ENCODE results near the gene POLR3A.

DNA sequence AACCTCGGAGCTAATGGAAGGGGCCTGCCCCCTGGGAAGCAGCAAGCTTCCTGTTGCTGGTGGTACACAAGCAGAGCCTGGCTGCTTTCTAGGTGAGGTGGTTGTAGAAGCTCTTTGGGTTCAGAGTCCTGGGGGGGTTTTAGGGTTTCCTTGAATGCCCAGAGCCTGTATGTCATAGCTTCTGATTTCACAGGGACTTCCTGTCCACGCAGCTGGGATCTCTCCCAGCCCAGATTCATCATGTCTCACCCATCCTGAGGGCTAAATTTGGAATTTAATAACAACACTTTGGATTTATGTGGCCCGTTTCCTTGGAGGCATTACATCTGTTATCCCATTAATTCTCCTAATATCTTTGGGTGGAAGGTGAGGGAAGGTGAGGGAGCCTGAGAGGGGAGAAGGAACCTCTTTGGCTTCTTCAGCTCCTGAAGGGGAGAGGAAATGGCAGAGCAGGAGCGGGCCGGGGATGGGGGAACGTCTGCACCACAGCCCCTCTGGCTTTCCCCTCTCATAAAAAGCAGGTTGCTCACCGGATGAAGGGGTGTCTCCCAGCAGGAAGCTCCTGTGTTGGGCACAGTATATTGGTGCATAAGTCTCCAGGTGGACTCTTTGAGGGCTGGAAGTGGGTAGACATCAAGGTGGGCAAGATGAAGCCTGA, 24.0 kb upstream of the POLR3A start:
- TF ChIP-seq, protein P1, sequence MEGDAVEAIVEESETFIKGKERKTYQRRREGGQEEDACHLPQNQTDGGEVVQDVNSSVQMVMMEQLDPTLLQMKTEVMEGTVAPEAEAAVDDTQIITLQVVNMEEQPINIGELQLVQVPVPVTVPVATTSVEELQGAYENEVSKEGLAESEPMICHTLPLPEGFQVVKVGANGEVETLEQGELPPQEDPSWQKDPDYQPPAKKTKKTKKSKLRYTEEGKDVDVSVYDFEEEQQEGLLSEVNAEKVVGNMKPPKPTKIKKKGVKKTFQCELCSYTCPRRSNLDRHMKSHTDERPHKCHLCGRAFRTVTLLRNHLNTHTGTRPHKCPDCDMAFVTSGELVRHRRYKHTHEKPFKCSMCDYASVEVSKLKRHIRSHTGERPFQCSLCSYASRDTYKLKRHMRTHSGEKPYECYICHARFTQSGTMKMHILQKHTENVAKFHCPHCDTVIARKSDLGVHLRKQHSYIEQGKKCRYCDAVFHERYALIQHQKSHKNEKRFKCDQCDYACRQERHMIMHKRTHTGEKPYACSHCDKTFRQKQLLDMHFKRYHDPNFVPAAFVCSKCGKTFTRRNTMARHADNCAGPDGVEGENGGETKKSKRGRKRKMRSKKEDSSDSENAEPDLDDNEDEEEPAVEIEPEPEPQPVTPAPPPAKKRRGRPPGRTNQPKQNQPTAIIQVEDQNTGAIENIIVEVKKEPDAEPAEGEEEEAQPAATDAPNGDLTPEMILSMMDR (IDR thresholded peaks at IDR 0.05; ENCODE audit: insufficient read depth, low read depth, low read length) = no peak
- TF ChIP-seq EZH2 (IDR thresholded peaks at IDR 0.05; ENCODE audit: insufficient read depth, low read length) = no peak
